Skeletal muscle tissue (tissue), 4 donors: ENCODE results near the gene GDNF. TPM values are rescaled to one million over a fixed set of nuclear protein-coding genes. Genes with fewer than 3 reads are reported as not detected.

ENCODE experiments used
- H3K27ac ChIP-seq: one replicate; pipeline ENCODE4 v1.7.0; 2013; ENCODE audit warnings: mild to moderate bottlenecking, low read depth, low read length, inconsistent platforms
- H3K27me3 ChIP-seq, 3 donors: one replicate each; pipeline ENCODE4 v1.7.0; 2013; ENCODE audit warnings: low read length in 3 of 3; ENCODE audit not compliant: control insufficient read depth in 3 of 3, insufficient read depth in 3 of 3
- H3K36me3 ChIP-seq, 3 donors: one replicate each; pipeline ENCODE4 v1.7.0; 2013; ENCODE audit warnings: low read length in 3 of 3; ENCODE audit not compliant: control insufficient read depth in 3 of 3, insufficient read depth in 3 of 3
- H3K4me1 ChIP-seq, 3 donors: one replicate each; pipeline ENCODE4 v1.7.0; 2013; ENCODE audit warnings: low read length in 3 of 3, mild to moderate bottlenecking in 3 of 3; ENCODE audit not compliant: control insufficient read depth in 3 of 3, insufficient read depth in 3 of 3
- H3K4me3 ChIP-seq, 3 donors: one replicate each; pipeline ENCODE4 v1.7.0; 2013; ENCODE audit warnings: low read length in 3 of 3
- H3K9ac ChIP-seq, 3 donors: one replicate each; pipeline ENCODE4 v1.7.0; 2013; ENCODE audit warnings: low read length in 3 of 3, mild to moderate bottlenecking in 3 of 3, moderate library complexity in 2 of 3, low read depth in 1 of 3
- H3K9me3 ChIP-seq, 3 donors: one replicate each; pipeline ENCODE4 v1.7.0; 2013; ENCODE audit warnings: low read length in 3 of 3; ENCODE audit not compliant: control insufficient read depth in 3 of 3
- total RNA-seq: library from RNA; depleted of rRNA; stranded (reverse); fragments of >200 nt; gene quantifications from one replicate; pipeline ENCODE4 v1.2.3, GENCODE V29; 2014
- donor health status: Osteomylitis.

GDNF gene
- total RNA-seq, 1 donor from 2014 or later, result 0.52 TPM

- no peaks in the 10 kb centered on the region for H3K27me3 ChIP-seq
- peaks cover 0 to 4% (median 0%) of the 10 kb centered on the region in 3 donors for H3K9me3 ChIP-seq
- H3K27ac ChIP-seq, result no peak overlapping the region
- H3K9ac ChIP-seq, result no peak overlapping the region
- H3K4me3 ChIP-seq, result no peak overlapping the region
- H3K36me3 ChIP-seq, result no peaks in the 10 kb centered on the region
- peaks cover 4 to 7% (median 5%) of the 10 kb centered on the region in 3 donors for H3K4me1 ChIP-seq
Observed at GRCh38 chr5:37774912-37775483, 64.8 kb downstream of the GDNF start.

GRCh38 chr5:37773809-37774208 lies 66.0 kb downstream of the GDNF start:
- Histone ChIP-seq H3K9me3 (peaks cover 0 to 4% (median 0%) of the 10 kb centered on the region in 3 donors), H3K36me3 (no peaks in the 10 kb centered on the region), H3K9ac (no peak overlapping the region), H3K27ac (no peak overlapping the region), H3K4me3 (no peak overlapping the region), H3K27me3 (no peaks in the 10 kb centered on the region), H3K4me1 (peaks cover 4 to 7% (median 5%) of the 10 kb centered on the region in 3 donors)

GRCh38 chr5:37772255-37772654 lies 67.6 kb downstream of the GDNF start:
- Histone ChIP-seq H3K27ac (no peak overlapping the region), H3K9ac (no peak overlapping the region)

GRCh38 chr5:37771731-37772130 lies 68.1 kb downstream of the GDNF start:
- peaks cover 0 to 4% (median 0%) of the 10 kb centered on the region in 3 donors for H3K9me3 ChIP-seq
- H3K4me1 ChIP-seq, result peaks cover 0 to 7% (median under 1%) of the 10 kb centered on the region in 3 donors
- H3K36me3 ChIP-seq, result no peaks in the 10 kb centered on the region
- H3K9ac ChIP-seq, result no peak overlapping the region
- no peak overlapping the region for H3K27ac ChIP-seq
- H3K4me3 ChIP-seq, result no peak overlapping the region
- no peaks in the 10 kb centered on the region for H3K27me3 ChIP-seq

More at GRCh38 chr5:37772255-37772654, 67.6 kb downstream of the GDNF start:
- no peaks in the 10 kb centered on the region for H3K36me3 ChIP-seq
- H3K9me3 ChIP-seq, result peaks cover 0 to 4% (median 0%) of the 10 kb centered on the region in 3 donors
- H3K27me3 ChIP-seq, result no peaks in the 10 kb centered on the region
- H3K4me1 ChIP-seq, result peaks cover 4 to 7% (median 5%) of the 10 kb centered on the region in 3 donors
- H3K4me3 ChIP-seq, result no peak overlapping the region

GRCh38 chr5:37771203-37771611 lies 68.6 kb downstream of the GDNF start:
- Histone ChIP-seq H3K4me1 (peaks cover 0 to 7% (median 0%) of the 10 kb centered on the region in 3 donors), H3K9ac (no peak overlapping the region)

GRCh38 chr5:37770786-37771185 lies 69.1 kb downstream of the GDNF start:
- H3K27ac ChIP-seq, result no peak overlapping the region
- H3K4me3 ChIP-seq, result no peak overlapping the region
- peaks cover 0 to 4% (median 0%) of the 10 kb centered on the region in 3 donors for H3K9me3 ChIP-seq
- H3K27me3 ChIP-seq, result no peaks in the 10 kb centered on the region
- no peaks in the 10 kb centered on the region for H3K36me3 ChIP-seq
- peaks cover 0 to 7% (median 0%) of the 10 kb centered on the region in 3 donors for H3K4me1 ChIP-seq
- no peak overlapping the region for H3K9ac ChIP-seq

More at GRCh38 chr5:37771203-37771611, 68.6 kb downstream of the GDNF start:
- no peaks in the 10 kb centered on the region for H3K27me3 ChIP-seq
- H3K27ac ChIP-seq, result no peak overlapping the region
- no peak overlapping the region for H3K4me3 ChIP-seq
- H3K9me3 ChIP-seq, result peaks cover 0 to 4% (median 0%) of the 10 kb centered on the region in 3 donors
- no peaks in the 10 kb centered on the region for H3K36me3 ChIP-seq

- H3K27ac ChIP-seq, result no peak overlapping the region
- no peaks in the 10 kb centered on the region for H3K36me3 ChIP-seq
- no peak overlapping the region for H3K9ac ChIP-seq
- peaks cover 0 to 7% (median 0%) of the 10 kb centered on the region in 3 donors for H3K4me1 ChIP-seq
- H3K4me3 ChIP-seq, result no peak overlapping the region
- H3K9me3 ChIP-seq, result peaks cover 0 to 1% (median 0%) of the 10 kb centered on the region in 3 donors
- no peaks in the 10 kb centered on the region for H3K27me3 ChIP-seq
Observed at GRCh38 chr5:37769840-37770239, 70.0 kb downstream of the GDNF start.

- Histone ChIP-seq H3K9ac (no peak overlapping the region), H3K4me1 (peaks cover 0 to 7% (median 0%) of the 10 kb centered on the region in 3 donors), H3K27ac (no peak overlapping the region), H3K4me3 (no peak overlapping the region), H3K27me3 (no peaks in the 10 kb centered on the region), H3K36me3 (no peaks in the 10 kb centered on the region), H3K9me3 (no peaks in the 10 kb centered on the region)
Observed at GRCh38 chr5:37769108-37769507, 70.7 kb downstream of the GDNF start.

GRCh38 chr5:37768371-37768770 lies 71.5 kb downstream of the GDNF start:
- no peaks in the 10 kb centered on the region for H3K36me3 ChIP-seq
- H3K4me3 ChIP-seq, result no peak overlapping the region
- no peak overlapping the region for H3K9ac ChIP-seq
- no peaks in the 10 kb centered on the region for H3K9me3 ChIP-seq
- H3K4me1 ChIP-seq, result peaks cover 0 to 7% (median 0%) of the 10 kb centered on the region in 3 donors
- H3K27ac ChIP-seq, result no peak overlapping the region
- H3K27me3 ChIP-seq, result no peaks in the 10 kb centered on the region

GRCh38 chr5:37767961-37768360 lies 71.9 kb downstream of the GDNF start:
- H3K9ac ChIP-seq, result no peak overlapping the region
- H3K4me3 ChIP-seq, result no peak overlapping the region
- H3K36me3 ChIP-seq, result no peaks in the 10 kb centered on the region
- H3K27me3 ChIP-seq, result no peaks in the 10 kb centered on the region
- H3K9me3 ChIP-seq, result no peaks in the 10 kb centered on the region
- H3K27ac ChIP-seq, result no peak overlapping the region
- H3K4me1 ChIP-seq, result peaks cover 0 to 7% (median 0%) of the 10 kb centered on the region in 3 donors
